ENCODE results near the gene TCF3.
"Not testable (repeated sequence)": the region's sequence is repeated elsewhere in the genome, so short reads cannot be mapped to it uniquely, and the experiment has no call there.

The TCF3 gene

DNA sequence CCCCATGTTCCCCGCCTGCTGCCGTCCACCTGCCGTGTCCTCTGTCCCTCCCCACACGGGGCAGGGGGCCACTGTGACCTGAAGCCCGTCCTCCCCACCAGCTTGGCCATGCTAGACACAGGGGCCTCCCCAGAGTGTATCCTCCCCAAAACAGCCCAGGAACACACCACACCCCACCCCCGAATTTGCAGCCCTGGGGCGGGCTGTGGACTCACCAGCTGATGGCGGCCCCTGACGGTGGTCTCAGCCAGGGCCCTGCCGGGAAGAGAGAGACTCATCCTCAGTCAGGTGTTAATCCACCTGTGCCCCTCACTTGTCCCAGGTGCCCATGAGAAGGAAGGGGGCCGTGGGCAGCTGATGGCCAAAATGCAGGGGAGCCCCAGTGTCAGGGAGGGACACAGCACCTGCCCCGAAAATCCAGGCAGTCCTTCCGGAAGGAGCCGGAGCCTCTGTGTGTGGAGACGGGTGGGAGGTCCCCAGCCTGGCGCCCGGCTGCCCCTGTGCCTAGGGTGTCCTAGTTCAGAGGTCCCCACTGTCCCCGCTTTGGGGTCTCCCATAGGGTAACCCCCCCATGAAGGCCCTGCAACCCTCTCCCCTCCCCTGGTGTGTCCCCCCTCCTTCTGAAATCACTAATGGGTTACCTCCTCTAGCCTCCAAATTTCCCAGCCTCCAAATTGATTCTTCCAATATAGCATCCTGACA lies 39.3 kb upstream of the TCF3 start:
- no peak overlapping the region for H3K4me3 ChIP-seq (replicated peaks; ENCODE audit: low read depth, low read length)
- TF ChIP-seq CTCF (IDR thresholded peaks at IDR 0.05; ENCODE audit: low read depth, low read length, missing control alignments), result no peak
- no peak for DNase-seq (ENCODE audit: extremely low read depth, low read depth)

DNA sequence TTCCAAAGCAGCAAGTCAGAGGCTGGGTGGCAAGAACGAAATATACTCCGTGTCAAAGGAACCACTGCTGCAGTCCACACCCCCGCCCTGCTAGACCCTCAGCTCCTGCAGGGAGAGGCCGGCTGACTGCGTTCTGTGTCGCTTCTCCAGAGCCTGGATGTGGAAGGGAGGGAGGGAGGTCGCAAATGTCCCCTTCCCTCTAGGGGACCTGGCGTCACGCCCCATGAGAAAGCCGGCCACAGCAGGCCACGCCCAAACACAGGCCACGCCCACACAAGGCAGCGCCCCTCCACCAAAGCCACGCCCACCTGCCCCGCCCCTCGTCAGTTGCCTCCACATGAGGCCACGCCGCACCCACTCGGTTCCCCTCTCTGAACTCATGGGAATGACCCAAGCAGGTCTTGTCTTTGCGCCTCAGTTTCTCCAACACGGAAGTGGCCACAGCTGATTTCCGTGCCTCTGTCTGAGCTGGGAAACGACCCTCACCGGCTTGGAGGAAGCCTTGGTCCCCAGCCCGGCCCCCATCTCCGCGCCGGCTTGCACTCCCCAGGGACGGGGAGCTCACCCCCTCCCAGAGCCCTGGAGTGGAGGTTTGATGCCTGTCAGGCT lies 38.4 kb upstream of the TCF3 start:
- no peak overlapping the region for H3K4me3 ChIP-seq (replicated peaks; ENCODE audit: low read depth, low read length)
- DNase-seq (ENCODE audit: extremely low read depth, low read depth), result no peak
- TF ChIP-seq CTCF (IDR thresholded peaks at IDR 0.05; ENCODE audit: low read depth, low read length, missing control alignments), result no peak

GRCh38 chr19:1685785-1686184 lies 33.4 kb upstream of the TCF3 start:
- not testable (repeated sequence) for DNase-seq (ENCODE audit: extremely low read depth, low read depth); H3K4me3 ChIP-seq (replicated peaks; ENCODE audit: low read depth, low read length)

GRCh38 chr19:1685046-1685445 lies 32.6 kb upstream of the TCF3 start:
- no peak for TF ChIP-seq CTCF (IDR thresholded peaks at IDR 0.05; ENCODE audit: low read depth, low read length, missing control alignments)
- no peak overlapping the region for H3K4me3 ChIP-seq (replicated peaks; ENCODE audit: low read depth, low read length)
- no peak for DNase-seq (ENCODE audit: extremely low read depth, low read depth)

- no peak for TF ChIP-seq CTCF (IDR thresholded peaks at IDR 0.05; ENCODE audit: low read depth, low read length, missing control alignments)
- H3K4me3 ChIP-seq (replicated peaks; ENCODE audit: low read depth, low read length), result no peak overlapping the region
- DNase-seq (ENCODE audit: extremely low read depth, low read depth), result no peak
These were observed 32.1 kb upstream of the TCF3 start for GRCh38 chr19:1684573-1684912.

- no peak for DNase-seq (ENCODE audit: extremely low read depth, low read depth)
- no peak overlapping the region for H3K4me3 ChIP-seq (replicated peaks; ENCODE audit: low read depth, low read length)
- TF ChIP-seq CTCF (IDR thresholded peaks at IDR 0.05; ENCODE audit: low read depth, low read length, missing control alignments), result no peak
These were observed 31.6 kb upstream of the TCF3 start for GRCh38 chr19:1683869-1684572.

DNA sequence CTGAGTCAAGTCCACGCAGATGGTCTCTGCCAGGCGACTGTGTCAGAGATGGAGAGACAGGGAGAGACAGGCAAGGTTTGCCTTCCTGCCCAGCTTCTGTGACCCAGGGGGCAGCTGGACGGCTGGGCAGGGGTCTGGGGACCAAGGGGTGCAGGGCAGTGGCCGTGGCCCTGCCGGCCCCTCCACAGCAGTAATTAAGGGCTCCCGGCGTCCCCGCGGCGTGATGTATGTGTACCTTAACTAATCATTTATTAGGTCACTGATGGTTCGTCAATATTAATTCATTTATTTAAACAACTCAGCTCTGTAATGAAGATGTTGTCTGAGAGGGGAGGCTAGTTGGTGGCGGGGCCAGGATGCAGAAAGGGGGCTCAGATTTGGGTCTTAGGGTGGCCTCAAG lies 28.6 kb upstream of the TCF3 start:
- no peak overlapping the region for H3K4me3 ChIP-seq (replicated peaks; ENCODE audit: low read depth, low read length)
- no peak for TF ChIP-seq CTCF (IDR thresholded peaks at IDR 0.05; ENCODE audit: low read depth, low read length, missing control alignments)
- DNase-seq (ENCODE audit: extremely low read depth, low read depth), result no peak

All from HFF-Myc (cell line).